ENCODE data around the gene SYNC. TPM values are rescaled to one million over a fixed set of nuclear protein-coding genes. Genes with fewer than 3 reads are reported as not detected.
A peak's percentile ranks its signal among the peaks of the same experiment; 100 is the strongest.

Gene SYNC
- total and polyA plus RNA-seq, 9 donors: 3.0 to 13.5 (median 9.8) TPM

- TF ChIP-seq POLR2A (IDR thresholded peaks at IDR 0.05) (no peak), CTCF (IDR thresholded peaks at IDR 0.05) (no peak), EP300 (IDR thresholded peaks at IDR 0.05) (no peak)
- no peaks in the 10 kb centered on the region for H3K36me3 ChIP-seq
- WGBS, 3 donors: 79 to 84% (median 81%) methylated on average over 2 of the region's 2 CpGs
- DNase-seq: no peak
- no peak overlapping the region for H3K4me3 ChIP-seq
- intact Hi-C loops (cut with DNase I): no loop called here
- peaks cover 2% of the 10 kb centered on the region for H3K4me1 ChIP-seq (ENCODE audit: insufficient read depth)
- no peaks in the 10 kb centered on the region for H3K9me3 ChIP-seq
- H3K27me3 ChIP-seq: no peaks in the 10 kb centered on the region
- H3K27ac ChIP-seq: no peak overlapping the region
These were observed 15.5 kb upstream of the SYNC start for GRCh38 chr1:32718036-32718435.

- intact Hi-C loops (cut with DNase I): no loop called here
- TF ChIP-seq POLR2A (IDR thresholded peaks at IDR 0.05) (no peak), CTCF (IDR thresholded peaks at IDR 0.05) (no peak), EP300 (IDR thresholded peaks at IDR 0.05) (no peak)
- Histone ChIP-seq H3K27ac (no peak overlapping the region), H3K9me3 (no peaks in the 10 kb centered on the region), H3K27me3 (no peaks in the 10 kb centered on the region), H3K4me1 (ENCODE audit: insufficient read depth) (peaks cover 2% of the 10 kb centered on the region), H3K4me3 (no peak overlapping the region), H3K36me3 (no peaks in the 10 kb centered on the region)
- DNase-seq: no peak
- 92 to 95% (median 93%) methylated on average over 4 of the region's 4 CpGs for WGBS, 3 donors
These were observed 14.9 kb upstream of the SYNC start for GRCh38 chr1:32717503-32717902.

- intact Hi-C loops (cut with DNase I): no loop called here
- whole genome bisulfite sequencing, 3 donors: 29 to 37% (median 34%) methylated on average over 9 of the region's 9 CpGs
- TF ChIP-seq EP300 (IDR thresholded peaks at IDR 0.05) (no peak), CTCF (IDR thresholded peaks at IDR 0.05) (no peak), POLR2A (IDR thresholded peaks at IDR 0.05) (no peak)
These were observed 14.0 kb upstream of the SYNC start for GRCh38 chr1:32716312-32717148.

GRCh38 chr1:32715901-32716311, 13.3 kb upstream of the SYNC start:
- Histone ChIP-seq H3K36me3 (no peaks in the 10 kb centered on the region), H3K27ac (no peak overlapping the region), H3K4me3 (no peak overlapping the region), H3K4me1 (ENCODE audit: insufficient read depth) (no peaks in the 10 kb centered on the region), H3K9me3 (no peaks in the 10 kb centered on the region), H3K27me3 (no peaks in the 10 kb centered on the region)
- intact Hi-C loops (cut with DNase I): no loop called here
- no peak for TF ChIP-seq POLR2A (IDR thresholded peaks at IDR 0.05)
- no peak for TF ChIP-seq CTCF (IDR thresholded peaks at IDR 0.05)
- no peak for TF ChIP-seq EP300 (IDR thresholded peaks at IDR 0.05)
- DNase-seq: no peak
- WGBS, 3 donors: 97 to 100% (median 99%) methylated on average over 4 of the region's 4 CpGs

More at GRCh38 chr1:32716312-32717148, 14.0 kb upstream of the SYNC start:
- Histone ChIP-seq H3K36me3 (no peaks in the 10 kb centered on the region), H3K27ac (no peak overlapping the region), H3K4me1 (ENCODE audit: insufficient read depth) (no peaks in the 10 kb centered on the region), H3K9me3 (no peaks in the 10 kb centered on the region), H3K27me3 (no peaks in the 10 kb centered on the region), H3K4me3 (no peak overlapping the region)
- peak in 4 of 5 donors; percentile 42 to 70 (median 58) for DNase-seq
